Endometrial microvascular endothelial cells (primary cell): ENCODE measurements around the gene ZNRF1. TPM values are rescaled to one million over a fixed set of nuclear protein-coding genes. Genes with fewer than 3 reads are reported as not detected.

ENCODE experiments used
- total RNA-seq: library from RNA; depleted of rRNA; stranded (reverse); fragments of >200 nt; gene quantifications from one replicate; pipeline ENCODE4 v1.2.3, GENCODE V29; 2015; ENCODE audit errors: inconsistent ontology term

Gene ZNRF1
- total RNA-seq, 1 donor from 2014 or later: 16.5 TPM

Other genes with a start within 250 kb of the ZNRF1 start
- gene FA2H, start 224.2 kb upstream of the ZNRF1 start, total RNA-seq: not detected
- gene WDR59, start 13.9 kb upstream of the ZNRF1 start, total RNA-seq: 23.5 TPM
- gene LDHD, start 117.8 kb downstream of the ZNRF1 start, total RNA-seq: 0.09 TPM
- 3.8 TPM for gene ZFP1, start 149.5 kb downstream of the ZNRF1 start, total RNA-seq
- not detected for gene CTRB2, start 208.1 kb downstream of the ZNRF1 start, total RNA-seq
- not detected for gene CTRB1, start 220.0 kb downstream of the ZNRF1 start, total RNA-seq